GM23248 (cell line): ENCODE data around the gene CAPS. TPM values are rescaled to one million over a fixed set of nuclear protein-coding genes. Genes with fewer than 3 reads are reported as not detected.

Experiments used
- DNase-seq: peaks from one replicate; pipeline ENCODE4 v3.0.0-alpha.2; 2015
- H2AFZ ChIP-seq: fragments of 200-600 bp; sonication (generic); 2 replicates; pipeline ENCODE4 v1.6.1; 2016; ENCODE audit warnings: antibody characterized with exemption
- H3F3A ChIP-seq: fragments of 200-600 bp; sonication (generic); 2 replicates; pipeline ENCODE4 v1.6.1; 2016; ENCODE audit warnings: mild to moderate bottlenecking, antibody characterized with exemption, mixed run types; ENCODE audit not compliant: insufficient read depth
- H3K27ac ChIP-seq: fragments of 200-600 bp; sonication (generic); 2 replicates; pipeline ENCODE4 v1.5.1; 2016; ENCODE audit warnings: mild to moderate bottlenecking
- H3K27me3 ChIP-seq: fragments of 200-600 bp; sonication (generic); replicated peaks from 2 replicates; pipeline ENCODE4 v1.6.1; 2016; ENCODE audit warnings: mild to moderate bottlenecking; ENCODE audit not compliant: insufficient read depth
- H3K36me3 ChIP-seq: fragments of 200-600 bp; sonication (generic); 2 replicates; pipeline ENCODE4 v1.6.1; 2016; ENCODE audit warnings: low read depth, mild to moderate bottlenecking
- H3K4me1 ChIP-seq: fragments of 200-600 bp; sonication (generic); 2 replicates; pipeline ENCODE4 v1.6.1; 2016; ENCODE audit warnings: mild to moderate bottlenecking; ENCODE audit not compliant: insufficient read depth
- H3K4me2 ChIP-seq: fragments of 200-600 bp; sonication (generic); one replicate; pipeline ENCODE4 v1.6.1; 2016; ENCODE audit warnings: mild to moderate bottlenecking; ENCODE audit not compliant: unreplicated experiment
- H3K4me3 ChIP-seq: fragments of 200-600 bp; sonication (generic); 2 replicates; pipeline ENCODE4 v1.5.1; 2016; ENCODE audit warnings: mild to moderate bottlenecking
- H3K79me2 ChIP-seq: fragments of 200-600 bp; sonication (generic); 2 replicates; pipeline ENCODE4 v1.6.1; 2016; ENCODE audit warnings: mild to moderate bottlenecking; ENCODE audit not compliant: insufficient read depth
- H3K9ac ChIP-seq: fragments of 200-600 bp; sonication (generic); 2 replicates; pipeline ENCODE4 v1.6.1; 2016; ENCODE audit warnings: mild to moderate bottlenecking
- H3K9me2 ChIP-seq: fragments of 200-600 bp; sonication (generic); 2 replicates; pipeline ENCODE4 v1.6.1; 2016; ENCODE audit warnings: mixed run types, mild to moderate bottlenecking, moderate library complexity; ENCODE audit not compliant: insufficient read depth
- H3K9me3 ChIP-seq: fragments of 200-600 bp; sonication (generic); one replicate; pipeline ENCODE4 v1.6.1; 2017; ENCODE audit warnings: low read depth
- H4K20me1 ChIP-seq: fragments of 200-600 bp; sonication (generic); 2 replicates; pipeline ENCODE4 v1.6.0; 2016; ENCODE audit not compliant: insufficient read depth
- EZH2 ChIP-seq: fragments of 200-600 bp; sonication (generic); IDR thresholded peaks from 2 replicates; pipeline ENCODE4 v1.6.1; 2018; ENCODE audit warnings: antibody characterized with exemption, mild to moderate bottlenecking; ENCODE audit not compliant: insufficient read depth, poor library complexity, severe bottlenecking
- EZH2phosphoT487 ChIP-seq: fragments of 200-600 bp; sonication (generic); IDR thresholded peaks from 2 replicates; pipeline ENCODE4 v1.6.1; 2018; ENCODE audit warnings: antibody characterized with exemption, moderate library complexity, mild to moderate bottlenecking, low read depth; ENCODE audit not compliant: insufficient read depth
- WGBS, 2 experiments: methylation state at CpG; one replicate each; pipeline ENCODE4 v1.1.6; 2015 to 2017; ENCODE audit warnings: low lambda C conversion rate in 2 of 2, low coverage in 1 of 2; ENCODE audit errors: missing lambda C conversion rate in 2 of 2; 5-methylcytosine and 5-hydroxymethylcytosine counted together
- in situ Hi-C: fragments of 300-500 bp; cut with MboI; formaldehyde crosslinking; loops from 2 replicates; pipeline ENCODE4 v1.15.0; 2020
- polyA plus RNA-seq: library from polyadenylated mRNA; unstranded; fragments of >200 nt; fragmentation: Nextera tagmentation; extraction: Ambion mirVana; gene quantifications from 2 replicates; pipeline ENCODE4 v1.2.1, GENCODE V29; 2016
- total RNA-seq: library from RNA; depleted of rRNA; stranded (reverse); fragments of >200 nt; shearing (Covaris generic); gene quantifications from 2 replicates; pipeline ENCODE4 v1.2.3, GENCODE V29; 2014

The CAPS gene
- total and polyA plus RNA-seq, 2 experiments from 2014 or later = 6.7 to 16.1 TPM

- H3F3A ChIP-seq = 0 out of 2 replicates have a peak, but pooled peaks cover 10% of the 10 kb centered on the region
- H3K27me3 ChIP-seq = no peaks in the 10 kb centered on the region
- H4K20me1 ChIP-seq = no peaks in the 10 kb centered on the region; the same call in 1 of the 2 replicates
- no peak for TF ChIP-seq EZH2
- no peaks in the 10 kb centered on the region for H3K9me2 ChIP-seq
- in situ Hi-C loops = no loop called here
- no peaks in the 10 kb centered on the region for H3K9me3 ChIP-seq
- H3K27ac ChIP-seq = no peak overlapping the region
- H3K9ac ChIP-seq = no peak overlapping the region
- H3K36me3 ChIP-seq = 0 out of 2 replicates have a peak, but pooled peaks cover 2% of the 10 kb centered on the region
- peaks cover 88% of the 10 kb centered on the region for H3K79me2 ChIP-seq
- DNase-seq = peak; percentile 54
- peaks cover 11% of the 10 kb centered on the region; the same call in 1 of the 2 replicates for H3K4me1 ChIP-seq
- no peak overlapping the region for H2AFZ ChIP-seq
- H3K4me3 ChIP-seq = no peak overlapping the region
- WGBS, 2 experiments = 75 to 78% methylated on average over 10 of the region's 10 CpGs
- no peak overlapping the region for H3K4me2 ChIP-seq
Observed at GRCh38 chr19:5943623-5944022, 29.6 kb downstream of the CAPS start.

- Histone ChIP-seq H3K36me3 (0 out of 2 replicates have a peak, but pooled peaks cover 5% of the 10 kb centered on the region), H3K27me3 (no peaks in the 10 kb centered on the region), H2AFZ (no peak overlapping the region), H3K4me1 (peaks cover 15% of the 10 kb centered on the region), H3K9me3 (no peaks in the 10 kb centered on the region), H3K9ac (peak overlapping the region; percentile 61), H3F3A (peaks cover 22% of the 10 kb centered on the region), H4K20me1 (no peaks in the 10 kb centered on the region; the same call in 1 of the 2 replicates), H3K4me2 (peak overlapping the region; percentile 40), H3K9me2 (no peaks in the 10 kb centered on the region), H3K27ac (peak overlapping the region; percentile 62), H3K4me3 (no peak overlapping the region), H3K79me2 (peaks cover 100% of the 10 kb centered on the region)
- WGBS, 2 experiments = 19 to 23% methylated on average over 13 of the region's 13 CpGs
- in situ Hi-C loops = no loop called here
- no peak for TF ChIP-seq EZH2phosphoT487
- no peak for TF ChIP-seq EZH2
- peak; percentile 90 for DNase-seq
Observed at GRCh38 chr19:5947435-5947834, 33.4 kb downstream of the CAPS start.

GRCh38 chr19:5948752-5949564 is 34.9 kb downstream of the CAPS start:
- Histone ChIP-seq H3K36me3 (0 out of 2 replicates have a peak, but pooled peaks cover 5% of the 10 kb centered on the region), H3K79me2 (peaks cover 100% of the 10 kb centered on the region), H3K9me2 (no peaks in the 10 kb centered on the region), H3K27me3 (no peaks in the 10 kb centered on the region), H3K4me1 (peaks cover 30% of the 10 kb centered on the region), H3K4me2 (no peak overlapping the region), H4K20me1 (no peaks in the 10 kb centered on the region; the same call in 1 of the 2 replicates), H2AFZ (no peak overlapping the region), H3K9me3 (no peaks in the 10 kb centered on the region), H3K27ac (no peak overlapping the region), H3F3A (peaks cover 37% of the 10 kb centered on the region), H3K9ac (no peak overlapping the region), H3K4me3 (no peak overlapping the region)
- no peak for DNase-seq
- TF ChIP-seq EZH2phosphoT487 = no peak
- no peak for TF ChIP-seq EZH2
- WGBS, 2 experiments = 72 to 76% methylated on average over 13 of the region's 13 CpGs
- in situ Hi-C loops = no loop called here

GRCh38 chr19:5949792-5950305 is 35.8 kb downstream of the CAPS start:
- H4K20me1 ChIP-seq = no peaks in the 10 kb centered on the region

More at GRCh38 chr19:5949792-5950305, 35.8 kb downstream of the CAPS start:
- DNase-seq = no peak
- Histone ChIP-seq H3K9me3 (no peaks in the 10 kb centered on the region), H3K27ac (no peak overlapping the region), H3K4me2 (no peak overlapping the region), H3K4me3 (no peak overlapping the region), H3F3A (peaks cover 46% of the 10 kb centered on the region), H3K9ac (no peak overlapping the region), H2AFZ (no peak overlapping the region), H3K4me1 (peaks cover 39% of the 10 kb centered on the region), H3K79me2 (peaks cover 100% of the 10 kb centered on the region), H3K9me2 (no peaks in the 10 kb centered on the region), H3K27me3 (no peaks in the 10 kb centered on the region), H3K36me3 (0 out of 2 replicates have a peak, but pooled peaks cover 5% of the 10 kb centered on the region)
- 79 to 84% methylated on average over 13 of the region's 13 CpGs for WGBS, 2 experiments
- in situ Hi-C loops = no loop called here
- TF ChIP-seq EZH2phosphoT487 (no peak), EZH2 (no peak)
